ENCODE results near the gene SPATA18.

SPATA18 gene, protein sequence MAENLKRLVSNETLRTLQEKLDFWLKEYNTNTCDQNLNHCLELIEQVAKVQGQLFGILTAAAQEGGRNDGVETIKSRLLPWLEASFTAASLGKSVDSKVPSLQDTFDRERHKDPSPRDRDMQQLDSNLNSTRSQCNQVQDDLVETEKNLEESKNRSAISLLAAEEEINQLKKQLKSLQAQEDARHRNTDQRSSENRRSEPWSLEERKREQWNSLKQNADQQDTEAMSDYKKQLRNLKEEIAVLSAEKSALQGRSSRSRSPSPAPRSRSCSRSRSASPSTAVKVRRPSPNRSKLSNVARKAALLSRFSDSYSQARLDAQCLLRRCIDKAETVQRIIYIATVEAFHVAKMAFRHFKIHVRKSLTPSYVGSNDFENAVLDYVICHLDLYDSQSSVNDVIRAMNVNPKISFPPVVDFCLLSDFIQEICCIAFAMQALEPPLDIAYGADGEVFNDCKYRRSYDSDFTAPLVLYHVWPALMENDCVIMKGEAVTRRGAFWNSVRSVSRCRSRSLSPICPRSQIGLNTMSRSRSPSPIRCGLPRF

DNA sequence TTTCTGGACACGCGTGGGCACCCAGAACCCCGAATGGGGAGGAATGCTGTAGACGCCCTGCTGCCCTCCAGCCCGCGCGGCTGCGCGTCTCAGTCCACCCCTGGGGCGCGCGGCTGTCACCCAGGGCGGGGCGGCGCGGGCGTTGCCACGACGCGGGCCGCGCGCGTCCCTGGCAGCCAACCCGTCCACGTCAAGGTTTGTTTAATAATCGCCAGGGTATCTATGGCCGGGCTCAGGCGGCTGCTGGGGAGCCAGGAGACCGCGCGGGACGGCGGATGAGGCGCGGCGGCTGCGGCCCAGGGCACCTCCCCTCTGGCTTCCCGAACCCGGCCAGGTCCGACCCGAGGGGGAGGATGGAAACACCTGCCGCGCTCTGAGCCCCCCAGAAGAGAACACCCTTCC is at the start of gene SPATA18:
TSS of gene SPATA18 (plus strand) at position 92 of the 402 bp plus-strand sequence. CDS start 401 bp downstream, outside the sequence.
- DNase-seq (ENCODE audit: low read depth, low spot score) = no peak
- peak within 1 kb of the TSS; percentile 60; the same call in 1 of the 2 replicates for H3K4me3 ChIP-seq (ENCODE audit: low read length)
- H3K4me1 ChIP-seq (ENCODE audit: control insufficient read depth, insufficient read depth, low read length) = no peaks in the 10 kb centered on the region
- no peaks in the 10 kb centered on the region; the same call in 1 of the 2 replicates for H3K27me3 ChIP-seq (ENCODE audit: control insufficient read depth, insufficient read depth, low read length)
- H3K9me3 ChIP-seq (ENCODE audit: control insufficient read depth, insufficient read depth, low read length) = no peaks in the 10 kb centered on the region
- no peak within 1 kb of the TSS for H3K27ac ChIP-seq (ENCODE audit: low read length)
- no CpG with 5 or more reads among the region's 44 CpGs for WGBS (ENCODE audit: insufficient coverage, insufficient read length)
- no peaks in the 10 kb centered on the region for H3K36me3 ChIP-seq (ENCODE audit: control insufficient read depth, insufficient read depth, low read length)

DNA sequence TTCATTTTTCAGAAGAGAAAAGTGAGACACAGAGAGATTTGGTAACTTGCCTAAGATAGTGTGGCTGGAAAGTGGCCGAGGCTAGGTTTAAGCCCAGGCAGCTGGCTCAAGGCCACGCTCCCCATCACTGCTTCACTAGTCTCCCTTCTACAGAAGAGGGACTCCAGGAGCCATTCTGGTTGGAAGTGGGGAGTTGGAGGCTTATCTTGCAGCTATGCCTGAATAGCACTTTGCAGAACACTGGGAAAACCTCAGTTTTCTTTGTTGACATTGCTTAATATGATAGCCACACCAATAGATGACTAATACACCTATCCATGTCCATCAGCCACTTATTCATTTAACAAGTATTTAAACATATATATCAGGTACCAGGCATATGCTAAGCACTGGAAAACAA is 49.5 kb upstream of the SPATA18 start:
- DNase-seq (ENCODE audit: low read depth, low spot score) = no peak
- WGBS (ENCODE audit: insufficient coverage, insufficient read length) = no CpG with 5 or more reads among the region's 2 CpGs
- no peaks in the 10 kb centered on the region for H3K9me3 ChIP-seq (ENCODE audit: control insufficient read depth, insufficient read depth, low read length)

DNA sequence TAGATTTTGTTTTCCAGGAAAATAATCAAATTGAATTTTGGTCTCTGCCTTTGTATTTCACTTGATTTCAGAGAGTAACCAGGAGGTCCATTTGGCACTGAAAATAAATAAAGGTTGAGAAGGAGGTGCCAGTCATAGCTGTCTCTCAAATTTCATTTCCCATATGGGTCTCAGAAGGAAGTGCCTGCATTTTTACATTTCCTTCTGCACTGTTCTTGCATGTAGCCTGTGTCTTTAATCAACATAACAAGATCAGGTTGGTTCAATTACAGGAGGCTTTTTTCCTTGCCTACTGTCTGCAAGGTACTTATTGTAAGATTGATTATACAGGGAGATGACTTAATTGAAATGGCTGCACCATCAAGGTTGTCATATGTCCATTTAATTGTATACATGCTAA is 46.7 kb upstream of the SPATA18 start:
- Histone ChIP-seq H3K36me3 (ENCODE audit: control insufficient read depth, insufficient read depth, low read length) (no peaks in the 10 kb centered on the region), H3K4me3 (ENCODE audit: low read length) (no peak overlapping the region), H3K9me3 (ENCODE audit: control insufficient read depth, insufficient read depth, low read length) (no peaks in the 10 kb centered on the region), H3K27ac (ENCODE audit: low read length) (no peak overlapping the region), H3K4me1 (ENCODE audit: control insufficient read depth, insufficient read depth, low read length) (no peaks in the 10 kb centered on the region), H3K27me3 (ENCODE audit: control insufficient read depth, insufficient read depth, low read length) (no peaks in the 10 kb centered on the region)
- no peak for DNase-seq (ENCODE audit: low read depth, low spot score)

More for the DNA sequence above, 49.5 kb upstream of the SPATA18 start:
- H3K4me3 ChIP-seq (ENCODE audit: low read length) = no peak overlapping the region
- no peaks in the 10 kb centered on the region for H3K36me3 ChIP-seq (ENCODE audit: control insufficient read depth, insufficient read depth, low read length)
- no peaks in the 10 kb centered on the region for H3K27me3 ChIP-seq (ENCODE audit: control insufficient read depth, insufficient read depth, low read length)
- no peak overlapping the region for H3K27ac ChIP-seq (ENCODE audit: low read length)
- H3K4me1 ChIP-seq (ENCODE audit: control insufficient read depth, insufficient read depth, low read length) = peaks cover 1% of the 10 kb centered on the region; the same call in 1 of the 2 replicates

DNA sequence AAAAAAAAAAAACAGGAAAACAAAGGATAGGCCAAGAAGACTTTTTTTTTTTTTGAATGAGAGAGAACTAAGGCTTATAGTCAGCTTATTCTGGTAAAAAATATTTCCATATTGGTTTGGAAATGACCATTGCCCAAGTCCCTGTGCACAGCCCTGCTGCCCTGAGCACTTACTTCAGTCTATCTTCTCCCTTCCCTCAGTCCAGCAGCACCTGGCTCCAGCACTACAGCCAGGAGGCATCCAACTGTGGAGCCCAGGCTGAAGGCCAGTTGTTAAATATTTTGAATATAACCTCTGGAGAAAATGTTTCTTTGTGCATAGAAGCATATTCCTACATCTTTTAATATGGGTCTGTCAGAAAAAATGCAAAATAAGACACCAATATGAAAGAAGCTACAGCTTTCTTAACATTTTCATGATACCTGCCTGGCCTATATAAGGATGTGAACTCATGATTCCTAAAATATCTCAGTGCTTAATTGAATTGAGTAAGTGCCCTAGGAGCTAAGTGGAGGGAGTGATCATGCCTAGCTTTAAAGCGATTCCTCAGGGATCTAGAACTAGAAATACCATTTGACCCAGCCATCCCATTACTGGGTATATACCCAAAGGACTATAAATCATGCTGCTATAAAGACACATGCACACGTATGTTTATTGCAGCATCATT is 45.4 kb upstream of the SPATA18 start:
- Histone ChIP-seq H3K27me3 (ENCODE audit: control insufficient read depth, insufficient read depth, low read length) (no peaks in the 10 kb centered on the region), H3K4me3 (ENCODE audit: low read length) (no peak overlapping the region), H3K9me3 (ENCODE audit: control insufficient read depth, insufficient read depth, low read length) (no peaks in the 10 kb centered on the region), H3K27ac (ENCODE audit: low read length) (no peak overlapping the region), H3K36me3 (ENCODE audit: control insufficient read depth, insufficient read depth, low read length) (no peaks in the 10 kb centered on the region), H3K4me1 (ENCODE audit: control insufficient read depth, insufficient read depth, low read length) (no peaks in the 10 kb centered on the region)
- no CpG with 5 or more reads among the region's 2 CpGs for WGBS (ENCODE audit: insufficient coverage, insufficient read length)
- DNase-seq (ENCODE audit: low read depth, low spot score) = no peak

DNA sequence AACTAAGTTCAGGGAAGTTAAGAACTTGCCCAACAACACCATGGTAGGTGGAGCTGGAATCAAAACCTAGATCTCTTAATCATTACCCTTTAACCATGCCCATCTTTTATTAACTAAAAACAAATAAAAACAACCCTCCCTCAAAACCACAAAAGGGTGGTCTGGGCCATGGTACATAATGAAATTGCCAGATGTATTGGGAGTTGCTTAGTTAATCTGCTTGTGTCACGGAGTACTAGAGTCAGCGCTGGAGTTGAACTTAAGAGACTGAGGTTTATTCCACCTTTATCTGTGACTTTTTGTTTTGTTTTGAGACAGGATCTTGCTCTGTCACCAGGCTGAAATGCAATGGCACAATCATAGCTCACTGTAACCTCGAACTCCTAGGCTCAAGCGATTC is 44.2 kb upstream of the SPATA18 start:
- Histone ChIP-seq H3K27ac (ENCODE audit: low read length) (no peak overlapping the region), H3K9me3 (ENCODE audit: control insufficient read depth, insufficient read depth, low read length) (no peaks in the 10 kb centered on the region), H3K36me3 (ENCODE audit: control insufficient read depth, insufficient read depth, low read length) (no peaks in the 10 kb centered on the region), H3K27me3 (ENCODE audit: control insufficient read depth, insufficient read depth, low read length) (no peaks in the 10 kb centered on the region), H3K4me1 (ENCODE audit: control insufficient read depth, insufficient read depth, low read length) (no peaks in the 10 kb centered on the region), H3K4me3 (ENCODE audit: low read length) (no peak overlapping the region)
- no CpG with 5 or more reads among the region's 4 CpGs for WGBS (ENCODE audit: insufficient coverage, insufficient read length)
- no peak for DNase-seq (ENCODE audit: low read depth, low spot score)

DNA sequence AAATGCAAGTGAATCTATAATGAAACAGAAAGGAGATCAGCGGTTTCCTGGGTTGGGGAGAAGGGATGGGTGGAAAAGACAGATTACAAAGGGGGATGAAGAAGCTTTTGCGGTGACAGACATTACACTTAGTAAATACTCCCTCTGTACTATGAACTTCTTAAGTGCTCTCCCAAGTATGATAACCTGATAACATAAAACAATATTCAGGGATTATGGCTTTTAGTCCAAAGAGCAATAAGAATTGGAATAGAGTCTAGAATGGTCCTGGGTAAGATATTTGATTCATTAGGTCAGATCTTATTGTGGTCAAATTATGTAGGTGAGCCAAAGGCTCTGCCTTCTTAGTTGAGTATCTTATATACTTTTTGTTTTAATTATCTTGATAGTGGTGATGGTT is 40.1 kb upstream of the SPATA18 start:
- Histone ChIP-seq H3K9me3 (ENCODE audit: control insufficient read depth, insufficient read depth, low read length) (no peaks in the 10 kb centered on the region), H3K27ac (ENCODE audit: low read length) (no peak overlapping the region), H3K36me3 (ENCODE audit: control insufficient read depth, insufficient read depth, low read length) (no peaks in the 10 kb centered on the region), H3K4me1 (ENCODE audit: control insufficient read depth, insufficient read depth, low read length) (no peaks in the 10 kb centered on the region), H3K27me3 (ENCODE audit: control insufficient read depth, insufficient read depth, low read length) (no peaks in the 10 kb centered on the region), H3K4me3 (ENCODE audit: low read length) (no peak overlapping the region)
- DNase-seq (ENCODE audit: low read depth, low spot score) = no peak
- no CpG with 5 or more reads among the region's 2 CpGs for WGBS (ENCODE audit: insufficient coverage, insufficient read length)

DNA sequence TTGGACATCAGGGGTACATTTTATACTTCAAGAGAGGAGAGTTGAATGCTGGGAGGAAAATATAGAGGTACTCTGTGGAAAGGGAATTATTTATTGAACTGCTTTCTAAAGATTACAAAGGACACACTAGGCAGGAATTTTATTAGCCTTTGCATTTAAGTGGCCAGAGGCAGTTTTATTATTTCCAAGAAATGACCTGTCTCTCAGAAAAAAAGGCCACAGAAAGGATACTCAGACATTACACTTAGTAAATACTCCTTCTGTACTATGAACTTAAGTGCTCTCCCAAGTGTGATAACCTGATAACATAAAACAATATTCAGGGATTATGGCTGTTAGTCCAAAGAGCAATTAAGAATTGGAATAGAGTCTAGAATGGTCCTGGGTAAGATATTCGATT is 38.5 kb upstream of the SPATA18 start:
- WGBS (ENCODE audit: insufficient coverage, insufficient read length) = no CpG with 5 or more reads among the region's 1 CpG
- no peaks in the 10 kb centered on the region for H3K4me1 ChIP-seq (ENCODE audit: control insufficient read depth, insufficient read depth, low read length)
- H3K27me3 ChIP-seq (ENCODE audit: control insufficient read depth, insufficient read depth, low read length) = no peaks in the 10 kb centered on the region
- no peak overlapping the region for H3K4me3 ChIP-seq (ENCODE audit: low read length)
- no peaks in the 10 kb centered on the region for H3K36me3 ChIP-seq (ENCODE audit: control insufficient read depth, insufficient read depth, low read length)
- H3K27ac ChIP-seq (ENCODE audit: low read length) = no peak overlapping the region
- no peak for DNase-seq (ENCODE audit: low read depth, low spot score)
- H3K9me3 ChIP-seq (ENCODE audit: control insufficient read depth, insufficient read depth, low read length) = no peaks in the 10 kb centered on the region

DNA sequence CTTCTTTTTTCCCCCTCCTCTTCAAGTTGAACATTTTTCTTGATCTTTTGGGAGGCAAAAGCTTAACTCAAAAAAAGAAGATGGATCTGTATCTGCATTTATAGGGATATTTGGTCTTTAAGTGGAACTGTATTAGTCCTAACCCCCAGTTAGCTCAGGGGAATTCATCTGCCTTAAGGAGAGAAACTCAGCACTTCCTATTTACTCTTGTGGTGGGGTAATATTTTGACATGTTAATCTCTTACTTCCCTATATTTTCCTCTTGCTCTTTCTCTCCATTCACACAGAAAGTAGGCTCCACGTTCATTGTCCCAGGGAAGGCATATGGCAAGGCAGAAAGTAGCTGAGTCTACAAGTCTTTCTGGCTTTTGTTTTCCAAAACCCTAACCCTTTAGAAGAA is 36.2 kb upstream of the SPATA18 start:
- H3K27ac ChIP-seq (ENCODE audit: low read length) = no peak overlapping the region
- no peak overlapping the region for H3K4me3 ChIP-seq (ENCODE audit: low read length)
- H3K36me3 ChIP-seq (ENCODE audit: control insufficient read depth, insufficient read depth, low read length) = no peaks in the 10 kb centered on the region
- no peaks in the 10 kb centered on the region for H3K27me3 ChIP-seq (ENCODE audit: control insufficient read depth, insufficient read depth, low read length)
- no peaks in the 10 kb centered on the region for H3K4me1 ChIP-seq (ENCODE audit: control insufficient read depth, insufficient read depth, low read length)
- no peaks in the 10 kb centered on the region for H3K9me3 ChIP-seq (ENCODE audit: control insufficient read depth, insufficient read depth, low read length)
- no CpG with 5 or more reads among the region's 1 CpG for WGBS (ENCODE audit: insufficient coverage, insufficient read length)
- no peak for DNase-seq (ENCODE audit: low read depth, low spot score)

DNA sequence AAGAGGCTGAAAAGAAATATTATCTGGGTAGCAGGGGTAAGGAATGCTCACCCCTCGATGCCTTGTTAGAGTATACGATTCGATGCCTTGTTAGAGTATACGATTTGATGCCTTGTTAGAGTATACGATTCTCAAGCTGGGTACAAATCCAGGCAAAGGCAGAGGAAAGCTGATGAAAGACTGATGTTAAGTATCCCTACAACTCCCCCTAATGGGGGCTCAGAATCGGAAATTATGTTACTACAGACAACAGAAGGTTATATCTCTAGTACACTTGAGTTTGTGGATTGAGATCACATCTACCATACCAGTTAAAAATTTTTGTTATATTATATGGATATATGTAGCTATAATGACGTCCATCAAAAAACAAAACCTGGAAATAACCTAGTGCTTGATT is 35.7 kb upstream of the SPATA18 start:
- no peak for DNase-seq (ENCODE audit: low read depth, low spot score)
- H3K27me3 ChIP-seq (ENCODE audit: control insufficient read depth, insufficient read depth, low read length) = no peaks in the 10 kb centered on the region
- H3K27ac ChIP-seq (ENCODE audit: low read length) = no peak overlapping the region
- no peak overlapping the region for H3K4me3 ChIP-seq (ENCODE audit: low read length)
- WGBS (ENCODE audit: insufficient coverage, insufficient read length) = no CpG with 5 or more reads among the region's 7 CpGs
- H3K9me3 ChIP-seq (ENCODE audit: control insufficient read depth, insufficient read depth, low read length) = no peaks in the 10 kb centered on the region
- no peaks in the 10 kb centered on the region for H3K36me3 ChIP-seq (ENCODE audit: control insufficient read depth, insufficient read depth, low read length)
- H3K4me1 ChIP-seq (ENCODE audit: control insufficient read depth, insufficient read depth, low read length) = no peaks in the 10 kb centered on the region; the same call in 1 of the 2 replicates

DNA sequence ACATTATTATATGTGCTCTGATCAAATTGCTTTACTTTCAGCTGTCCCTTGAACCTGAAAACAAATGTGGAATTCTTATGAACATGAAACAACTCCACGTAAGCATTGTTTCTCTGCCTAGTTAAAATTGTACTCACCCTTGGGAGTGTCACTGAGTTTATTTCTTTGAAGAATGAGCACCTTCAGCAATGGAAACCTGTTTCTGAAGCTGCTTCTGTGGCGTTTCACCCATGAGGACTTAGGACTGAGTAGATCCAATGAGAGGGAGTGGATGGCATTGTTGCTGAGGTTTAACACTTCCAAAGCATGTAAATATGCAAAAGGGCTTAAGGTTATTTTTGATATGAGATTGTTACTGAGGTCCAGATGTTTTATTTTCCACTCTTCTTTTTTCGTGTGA is 34.1 kb upstream of the SPATA18 start:
- no peaks in the 10 kb centered on the region; the same call in 1 of the 2 replicates for H3K4me1 ChIP-seq (ENCODE audit: control insufficient read depth, insufficient read depth, low read length)
- H3K4me3 ChIP-seq (ENCODE audit: low read length) = no peak overlapping the region
- no peaks in the 10 kb centered on the region for H3K27me3 ChIP-seq (ENCODE audit: control insufficient read depth, insufficient read depth, low read length)
- WGBS (ENCODE audit: insufficient coverage, insufficient read length) = no CpG with 5 or more reads among the region's 3 CpGs
- H3K9me3 ChIP-seq (ENCODE audit: control insufficient read depth, insufficient read depth, low read length) = no peaks in the 10 kb centered on the region
- H3K36me3 ChIP-seq (ENCODE audit: control insufficient read depth, insufficient read depth, low read length) = no peaks in the 10 kb centered on the region
- H3K27ac ChIP-seq (ENCODE audit: low read length) = no peak overlapping the region
- DNase-seq (ENCODE audit: low read depth, low spot score) = no peak

All from iPS DF 6.9 (cell line).